IMR-90 (cell line): Measurements from ENCODE around the gene PTCD1.

Experiments
- MAZ ChIP-seq: IDR thresholded peaks from 2 replicates; pipeline ENCODE4 v1.6.1; 2012; ENCODE audit warnings: low read depth, mild to moderate bottlenecking, low read length, improper control_type of control experiment, moderate library complexity, borderline replicate concordance
- RFX5 ChIP-seq: IDR thresholded peaks from 2 replicates; pipeline ENCODE4 v1.8.0; 2012; ENCODE audit warnings: low read depth, mild to moderate bottlenecking, low read length, moderate library complexity
- TF ChIP-seq, protein P1 (sequence below): conservative IDR thresholded peaks from 2 replicates; pipeline ENCODE4 v1.5.1; 2012; ENCODE audit warnings: mild to moderate bottlenecking, low read depth, low read length, improper control_type of control experiment

DNA sequence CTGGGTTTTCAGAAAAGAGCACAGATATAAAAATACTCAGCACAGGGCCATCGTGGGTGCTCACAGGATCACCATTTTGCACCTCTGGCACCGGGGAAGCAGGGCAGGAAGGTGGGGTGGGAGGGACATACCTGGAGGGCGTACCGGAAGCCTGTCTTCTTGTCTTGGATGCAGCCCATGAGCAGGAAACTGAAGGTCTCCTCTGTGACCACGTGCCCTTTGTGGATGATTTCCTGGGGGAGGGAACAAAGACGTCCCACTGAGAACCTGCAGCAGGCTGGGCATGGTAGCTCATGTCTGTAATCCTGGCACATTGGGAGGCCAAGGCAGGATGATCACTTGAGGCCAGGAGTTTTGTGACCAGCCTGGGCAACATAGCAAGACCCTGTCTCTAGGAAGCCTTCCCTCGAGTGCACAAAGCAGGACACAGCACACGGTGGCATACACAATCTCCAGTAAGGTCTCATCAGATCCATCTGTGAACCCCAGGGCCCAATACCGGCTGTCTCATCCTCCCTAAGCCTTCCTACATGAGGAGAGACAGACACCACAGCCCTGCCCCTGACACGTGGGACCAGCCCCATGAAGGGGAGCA is 9.5 kb downstream of the PTCD1 start:
- TF ChIP-seq, protein P1, sequence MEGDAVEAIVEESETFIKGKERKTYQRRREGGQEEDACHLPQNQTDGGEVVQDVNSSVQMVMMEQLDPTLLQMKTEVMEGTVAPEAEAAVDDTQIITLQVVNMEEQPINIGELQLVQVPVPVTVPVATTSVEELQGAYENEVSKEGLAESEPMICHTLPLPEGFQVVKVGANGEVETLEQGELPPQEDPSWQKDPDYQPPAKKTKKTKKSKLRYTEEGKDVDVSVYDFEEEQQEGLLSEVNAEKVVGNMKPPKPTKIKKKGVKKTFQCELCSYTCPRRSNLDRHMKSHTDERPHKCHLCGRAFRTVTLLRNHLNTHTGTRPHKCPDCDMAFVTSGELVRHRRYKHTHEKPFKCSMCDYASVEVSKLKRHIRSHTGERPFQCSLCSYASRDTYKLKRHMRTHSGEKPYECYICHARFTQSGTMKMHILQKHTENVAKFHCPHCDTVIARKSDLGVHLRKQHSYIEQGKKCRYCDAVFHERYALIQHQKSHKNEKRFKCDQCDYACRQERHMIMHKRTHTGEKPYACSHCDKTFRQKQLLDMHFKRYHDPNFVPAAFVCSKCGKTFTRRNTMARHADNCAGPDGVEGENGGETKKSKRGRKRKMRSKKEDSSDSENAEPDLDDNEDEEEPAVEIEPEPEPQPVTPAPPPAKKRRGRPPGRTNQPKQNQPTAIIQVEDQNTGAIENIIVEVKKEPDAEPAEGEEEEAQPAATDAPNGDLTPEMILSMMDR: no peak
- no peak for TF ChIP-seq RFX5
- TF ChIP-seq MAZ: no peak
